Body of pancreas (tissue), 4 donors: ENCODE data around the gene SPATA2.

Experiments used
- POLR2A ChIP-seq, 3 donors: fragments of 450-650 bp; IDR thresholded peaks; one replicate each; pipeline ENCODE4 v1.6.1; 2016; ENCODE audit warnings: antibody characterized with exemption in 3 of 3, mild to moderate bottlenecking in 2 of 3
- TF ChIP-seq, protein P1 (sequence below), 7 experiments: fragments of 450-650 bp in 4 of 7; fragments of 200-600 bp in 3 of 7; sonication (generic) in 3 of 7; IDR thresholded peaks; one replicate each; pipeline ENCODE4 v1.5.1; 2016 to 2019; ENCODE audit warnings: antibody characterized with exemption in 7 of 7

DNA sequence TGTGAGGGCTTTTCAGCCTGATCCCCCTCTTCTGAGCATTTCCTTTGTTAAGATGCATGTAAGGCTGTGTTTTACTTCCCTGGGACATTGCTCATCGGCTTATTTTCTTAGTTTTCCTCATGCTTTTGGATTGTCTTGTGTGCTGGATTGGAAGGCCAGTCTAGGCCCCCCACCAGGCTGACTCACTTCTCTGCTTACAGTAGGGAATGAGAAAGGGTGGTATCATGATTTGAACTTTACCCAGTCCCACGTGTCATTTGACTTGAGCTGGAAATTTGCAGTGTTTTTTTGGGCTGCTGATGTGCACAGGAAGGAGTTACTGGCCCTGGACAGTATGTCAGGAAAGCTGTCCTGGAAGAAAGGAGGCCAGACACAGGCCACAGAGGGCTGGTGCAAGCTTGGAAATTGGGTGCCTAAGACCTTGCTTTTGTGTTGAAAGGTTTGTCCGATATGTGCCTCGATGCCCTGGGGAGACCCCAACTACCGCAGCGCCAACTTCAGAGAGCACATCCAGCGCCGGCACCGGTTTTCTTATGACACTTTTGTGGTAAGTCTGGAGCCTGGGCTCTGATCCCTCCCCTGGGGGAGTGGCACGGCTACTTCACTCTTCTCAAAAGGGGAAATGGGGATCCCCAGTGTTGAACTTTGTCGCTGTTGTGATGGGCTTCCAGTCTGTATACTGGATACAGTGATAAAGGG, 33.6 kb upstream of the SPATA2 start:
- TF ChIP-seq, protein P1, sequence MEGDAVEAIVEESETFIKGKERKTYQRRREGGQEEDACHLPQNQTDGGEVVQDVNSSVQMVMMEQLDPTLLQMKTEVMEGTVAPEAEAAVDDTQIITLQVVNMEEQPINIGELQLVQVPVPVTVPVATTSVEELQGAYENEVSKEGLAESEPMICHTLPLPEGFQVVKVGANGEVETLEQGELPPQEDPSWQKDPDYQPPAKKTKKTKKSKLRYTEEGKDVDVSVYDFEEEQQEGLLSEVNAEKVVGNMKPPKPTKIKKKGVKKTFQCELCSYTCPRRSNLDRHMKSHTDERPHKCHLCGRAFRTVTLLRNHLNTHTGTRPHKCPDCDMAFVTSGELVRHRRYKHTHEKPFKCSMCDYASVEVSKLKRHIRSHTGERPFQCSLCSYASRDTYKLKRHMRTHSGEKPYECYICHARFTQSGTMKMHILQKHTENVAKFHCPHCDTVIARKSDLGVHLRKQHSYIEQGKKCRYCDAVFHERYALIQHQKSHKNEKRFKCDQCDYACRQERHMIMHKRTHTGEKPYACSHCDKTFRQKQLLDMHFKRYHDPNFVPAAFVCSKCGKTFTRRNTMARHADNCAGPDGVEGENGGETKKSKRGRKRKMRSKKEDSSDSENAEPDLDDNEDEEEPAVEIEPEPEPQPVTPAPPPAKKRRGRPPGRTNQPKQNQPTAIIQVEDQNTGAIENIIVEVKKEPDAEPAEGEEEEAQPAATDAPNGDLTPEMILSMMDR (IDR thresholded peaks at IDR 0.05), result no peak
- no peak for TF ChIP-seq POLR2A (IDR thresholded peaks at IDR 0.05)
